PC-9 (cell line): ENCODE results near the gene CTDP1. TPM values are rescaled to one million over a fixed set of nuclear protein-coding genes. Genes with fewer than 3 reads are reported as not detected.

ENCODE experiments used
- BruUV-seq: library from RNA; stranded (reverse); fragments of 400-500 nt; replicated peaks from 2 replicates; lab custom pipeline; 2021; lab: Mats Ljungman, UMichigan
- CTCF ChIA-PET: fragments of 300-600 bp; sonication (Branson Sonifier 250); formaldehyde crosslinking; loops from one replicate; lab custom pipeline; 2022; ENCODE audit warnings: antibody characterized with exemption; lab: Charles Lee
- POLR2A ChIA-PET: fragments of 300-600 bp; sonication (Branson Sonifier 250); formaldehyde crosslinking; loops from one replicate; lab custom pipeline; 2022; ENCODE audit warnings: antibody characterized with exemption; ENCODE audit not compliant: unreplicated experiment; lab: Charles Lee
- DNase-seq, 2 experiments: peaks; one replicate each; pipeline versions ENCODE4 v3.0.0 to v3.0.0-alpha.2; 2015 to 2022; ENCODE audit warnings: mixed read lengths in 1 of 2
- H2AFZ ChIP-seq: fragments of 200-600 bp; sonication (generic); 2 replicates; pipeline ENCODE4 v1.8.1; 2017; ENCODE audit warnings: antibody characterized with exemption
- H3F3A ChIP-seq: fragments of 200-600 bp; sonication (generic); 2 replicates; pipeline ENCODE4 v1.8.1; 2017; ENCODE audit warnings: antibody characterized with exemption, mild to moderate bottlenecking, low read depth; ENCODE audit not compliant: insufficient read depth
- H3K27ac ChIP-seq: fragments of 200-600 bp; sonication (generic); 2 replicates; pipeline ENCODE4 v1.6.1; 2016; ENCODE audit warnings: mixed run types
- H3K27me3 ChIP-seq: fragments of 200-600 bp; sonication (generic); 2 replicates; pipeline ENCODE4 v1.6.1; 2016; ENCODE audit warnings: low read depth, mixed run types; ENCODE audit not compliant: insufficient read depth
- H3K36me3 ChIP-seq: fragments of 200-600 bp; sonication (generic); 2 replicates; pipeline ENCODE4 v1.6.1; 2016; ENCODE audit warnings: low read depth, mixed run types
- H3K4me1 ChIP-seq: fragments of 200-600 bp; sonication (generic); replicated peaks from 2 replicates; pipeline ENCODE4 v1.6.1; 2016; ENCODE audit warnings: mixed run types; ENCODE audit not compliant: insufficient read depth
- H3K4me2 ChIP-seq: fragments of 200-600 bp; sonication (generic); 2 replicates; pipeline ENCODE4 v1.6.1; 2017; ENCODE audit warnings: mixed run types
- H3K4me3 ChIP-seq: fragments of 200-600 bp; sonication (generic); 2 replicates; pipeline ENCODE4 v1.6.1; 2016; ENCODE audit warnings: mixed run types
- H3K79me2 ChIP-seq: fragments of 200-600 bp; sonication (generic); 2 replicates; pipeline ENCODE4 v1.6.1; 2017; ENCODE audit warnings: low read depth, mixed run types
- H3K9me2 ChIP-seq: fragments of 200-600 bp; sonication (generic); 2 replicates; pipeline ENCODE4 v1.8.1; 2017; ENCODE audit warnings: mild to moderate bottlenecking; ENCODE audit not compliant: insufficient read depth
- H3K9me3 ChIP-seq: fragments of 200-600 bp; sonication (generic); 2 replicates; pipeline ENCODE4 v1.8.1; 2016; ENCODE audit warnings: low read depth; ENCODE audit not compliant: insufficient read depth
- H4K20me1 ChIP-seq: fragments of 200-600 bp; sonication (generic); 2 replicates; pipeline ENCODE4 v1.8.1; 2017; ENCODE audit not compliant: insufficient read depth
- CTCF ChIP-seq: fragments of 200-600 bp; sonication (generic); conservative IDR thresholded peaks from 2 replicates; pipeline ENCODE4 v1.6.1; 2017; ENCODE audit warnings: mixed run types, antibody characterized with exemption, mild to moderate bottlenecking, moderate library complexity
- EZH2 ChIP-seq: fragments of 200-600 bp; sonication (generic); IDR thresholded peaks from 2 replicates; pipeline ENCODE4 v1.8.0; 2017; ENCODE audit warnings: antibody characterized with exemption, low read depth
- intact Hi-C: fragments of 100-400 bp; cut with micrococcal nuclease; formaldehyde crosslinking; loops from one replicate; pipeline ENCODE4 v1.10.0; 2022; ENCODE audit not compliant: unreplicated experiment
- total RNA-seq: library from RNA; stranded (reverse); gene quantifications from 2 replicates; pipeline ENCODE4 v1.2.3, GENCODE V29; 2021

CTDP1 gene
- total RNA-seq, 1 experiment from 2014 or later = 16.0 TPM

- Histone ChIP-seq H3K4me3 (no peak overlapping the region), H3K9me2 (no peaks in the 10 kb centered on the region), H3K4me1 (no peaks in the 10 kb centered on the region), H2AFZ (no peak overlapping the region), H3K9me3 (no peaks in the 10 kb centered on the region), H3K27ac (no peak overlapping the region), H3K27me3 (peaks cover 37% of the 10 kb centered on the region), H4K20me1 (0 out of 2 replicates have a peak, but pooled peaks cover 3% of the 10 kb centered on the region), H3K79me2 (no peaks in the 10 kb centered on the region), H3F3A (0 out of 2 replicates have a peak, but pooled peaks cover 5% of the 10 kb centered on the region), H3K36me3 (no peaks in the 10 kb centered on the region), H3K4me2 (no peak overlapping the region)
- POLR2A ChIA-PET = no interaction called here
- TF ChIP-seq EZH2 (no peak), CTCF (no peak)
- intact Hi-C loops = no loop called here
- DNase-seq = no peak
- CTCF ChIA-PET = no interaction called here
- no TSS peak for BruUV-seq
These were observed 103.1 kb downstream of the CTDP1 start for GRCh38 chr18:79782566-79783308.

DNA sequence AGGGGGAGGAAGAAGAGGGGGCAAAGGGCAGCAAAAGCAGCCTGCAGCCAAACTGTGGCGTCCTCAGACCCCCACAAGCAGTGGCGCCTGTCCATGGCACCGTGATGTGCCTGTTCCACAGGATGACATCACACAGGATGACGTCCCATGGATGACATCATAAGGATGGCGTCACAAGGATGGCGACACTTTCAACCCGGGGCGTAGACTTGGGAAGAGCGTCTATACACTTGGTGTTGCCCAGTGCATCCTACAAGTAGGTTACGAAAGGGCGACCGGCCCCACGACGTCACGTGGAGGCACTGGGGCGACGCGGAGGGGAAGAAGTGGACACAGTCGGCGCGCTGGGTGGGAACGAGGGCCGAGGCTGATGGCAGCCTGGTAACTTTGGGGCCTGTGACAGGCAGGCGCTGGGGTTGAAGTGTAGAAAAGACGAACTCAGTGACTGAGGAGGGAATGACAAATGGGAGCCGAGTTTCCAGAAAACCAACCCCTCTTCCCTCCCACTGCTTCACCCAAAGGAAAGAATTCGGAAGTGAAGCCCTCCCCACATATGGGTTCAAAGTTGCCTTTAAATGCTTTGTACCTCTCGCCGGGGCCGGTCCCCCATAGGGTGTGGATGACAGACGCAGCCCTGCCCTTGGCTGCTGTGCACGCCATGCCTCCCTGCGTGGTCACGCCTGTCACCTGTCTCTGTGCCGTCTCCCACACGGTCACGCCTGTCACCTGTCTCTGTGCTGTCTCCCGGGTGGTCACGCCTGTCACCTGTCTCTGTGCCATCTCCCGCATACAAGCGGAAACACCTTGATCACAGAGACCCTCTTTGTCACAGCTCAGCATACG lies 104.7 kb downstream of the CTDP1 start:
- ChIA-PET CTCF (no interaction called here), POLR2A (no interaction called here)
- no peaks in the 10 kb centered on the region for H3K36me3 ChIP-seq
- H3K4me2 ChIP-seq = no peak overlapping the region
- 0 out of 2 replicates have a peak, but pooled peaks cover 5% of the 10 kb centered on the region for H3F3A ChIP-seq
- TF ChIP-seq EZH2 = no peak
- H3K27me3 ChIP-seq = peaks cover 27% of the 10 kb centered on the region
- no peaks in the 10 kb centered on the region for H3K9me3 ChIP-seq
- no peak for DNase-seq
- H3K4me1 ChIP-seq = no peaks in the 10 kb centered on the region
- BruUV-seq = no TSS peak
- H4K20me1 ChIP-seq = no peaks in the 10 kb centered on the region
- H3K79me2 ChIP-seq = no peaks in the 10 kb centered on the region
- no peak overlapping the region for H3K4me3 ChIP-seq
- H3K27ac ChIP-seq = no peak overlapping the region
- no peaks in the 10 kb centered on the region for H3K9me2 ChIP-seq
- intact Hi-C loops = no loop called here
- no peak overlapping the region for H2AFZ ChIP-seq

DNA sequence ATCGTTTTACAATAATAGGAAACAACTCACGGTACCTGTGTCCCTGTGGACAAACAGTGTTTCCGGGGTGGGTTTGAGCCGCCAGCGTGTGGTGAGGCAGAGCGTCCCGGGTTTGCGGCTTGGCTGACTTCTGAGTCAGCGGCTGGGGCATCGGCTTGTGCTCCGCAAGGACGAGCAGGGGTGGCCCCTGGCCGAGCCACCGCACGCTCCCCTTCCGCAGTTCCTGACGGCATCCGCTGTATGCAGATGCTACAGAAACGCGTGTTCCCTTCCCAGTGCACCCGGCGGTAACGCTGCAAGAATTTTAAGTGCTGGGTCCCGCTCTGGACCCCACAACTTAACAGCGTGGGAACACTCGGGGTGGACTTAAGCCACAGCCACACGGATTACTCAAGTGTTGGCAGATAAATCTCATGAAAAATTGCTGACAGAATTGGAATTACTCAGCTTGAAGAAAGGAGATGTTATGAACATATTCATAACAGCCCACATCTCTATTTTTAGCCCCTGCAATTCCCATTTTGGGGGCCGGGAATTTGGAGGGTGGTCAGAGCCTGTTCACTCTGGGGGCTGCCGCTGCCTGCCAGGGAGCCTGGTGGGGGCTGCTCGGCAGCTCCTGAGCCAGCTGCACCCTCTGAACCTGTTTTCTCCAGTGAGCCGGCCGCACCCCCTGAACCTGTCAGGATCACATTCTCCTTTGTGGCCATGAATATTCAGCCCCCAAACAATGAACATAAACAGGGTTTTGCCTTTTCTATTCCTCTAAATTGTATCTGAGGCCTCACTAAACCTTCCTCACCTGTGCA lies 105.6 kb downstream of the CTDP1 start:
- H2AFZ ChIP-seq = no peak overlapping the region
- H3F3A ChIP-seq = 0 out of 2 replicates have a peak, but pooled peaks cover 5% of the 10 kb centered on the region
- no peak overlapping the region for H3K4me2 ChIP-seq
- H3K36me3 ChIP-seq = no peaks in the 10 kb centered on the region
- BruUV-seq = no TSS peak
- no peaks in the 10 kb centered on the region for H3K79me2 ChIP-seq
- no peaks in the 10 kb centered on the region for H3K4me1 ChIP-seq
- TF ChIP-seq EZH2 = no peak
- TF ChIP-seq CTCF = no peak
- ChIA-PET CTCF (no interaction called here), POLR2A (no interaction called here)
- no peak overlapping the region for H3K4me3 ChIP-seq
- no peak overlapping the region for H3K27ac ChIP-seq
- H4K20me1 ChIP-seq = no peaks in the 10 kb centered on the region
- intact Hi-C loops = no loop called here
- DNase-seq = no peak
- peaks cover 23% of the 10 kb centered on the region; the same call in 1 of the 2 replicates for H3K27me3 ChIP-seq
- H3K9me2 ChIP-seq = no peaks in the 10 kb centered on the region
- no peaks in the 10 kb centered on the region for H3K9me3 ChIP-seq
